GM04504 (cell line): ENCODE results near the gene DGKD.
A peak's percentile ranks its signal among the peaks of the same experiment; 100 is the strongest.

Source experiments
- DNase-seq: peaks from one replicate; pipeline ENCODE4 v3.0.0-alpha.2; 2012; ENCODE audit warnings: low read depth

Gene DGKD

DNA sequence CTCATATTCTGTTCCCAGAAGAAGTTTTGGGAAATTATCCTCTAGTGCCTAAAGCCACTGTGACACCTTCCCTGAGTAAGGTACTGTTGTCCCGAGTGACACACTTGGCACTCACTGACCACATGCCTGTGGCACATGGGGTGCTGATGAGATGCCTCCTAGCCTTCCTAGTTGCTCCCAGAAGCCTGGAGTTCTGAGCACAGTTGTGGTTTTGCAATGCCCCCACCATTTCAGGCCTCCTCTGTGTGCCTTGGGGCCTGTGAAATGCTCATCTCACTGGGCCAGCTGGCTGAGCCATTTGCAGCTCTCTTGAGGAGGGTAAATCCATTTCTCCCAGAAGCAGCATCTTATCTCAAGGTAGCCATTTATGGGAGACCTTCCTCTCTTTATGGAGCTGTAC, 91.8 kb downstream of the DGKD start:
- no peak for DNase-seq

DNA sequence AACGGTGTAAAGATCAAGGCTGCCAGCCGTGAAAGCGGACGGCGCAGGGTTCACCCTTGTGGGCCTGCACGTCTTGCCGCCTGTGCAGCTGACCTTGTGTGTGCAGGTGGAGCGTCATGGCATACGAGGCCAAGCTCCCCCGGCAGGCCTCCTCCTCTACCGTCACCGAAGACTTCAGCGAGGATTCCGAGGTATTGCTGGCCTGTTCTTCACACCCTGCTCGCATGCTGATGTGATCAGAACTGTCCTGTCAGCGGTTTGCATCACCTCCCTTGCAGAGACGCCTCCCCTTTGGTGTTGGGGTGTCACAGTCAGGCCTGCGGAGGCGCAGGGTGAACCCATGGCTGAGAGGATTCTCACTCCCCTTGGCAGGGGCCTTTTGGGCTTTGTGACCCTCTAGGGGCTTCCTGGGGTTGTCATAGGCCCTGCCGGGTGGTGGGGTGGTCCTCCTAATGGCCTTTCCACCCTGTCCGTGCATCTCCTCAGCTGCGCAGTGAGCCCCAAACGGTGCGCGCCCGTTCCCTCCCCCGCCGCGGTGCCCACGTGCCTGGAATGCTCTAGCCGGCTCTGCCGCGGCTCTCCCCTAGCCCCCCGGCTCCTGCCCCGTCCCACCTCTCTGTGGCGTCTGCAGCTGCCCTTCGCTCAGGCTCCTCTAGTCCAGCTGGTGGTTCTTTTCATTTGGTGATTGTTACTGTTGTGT, 92.5 kb downstream of the DGKD start:
- DNase-seq: no peak

DNA sequence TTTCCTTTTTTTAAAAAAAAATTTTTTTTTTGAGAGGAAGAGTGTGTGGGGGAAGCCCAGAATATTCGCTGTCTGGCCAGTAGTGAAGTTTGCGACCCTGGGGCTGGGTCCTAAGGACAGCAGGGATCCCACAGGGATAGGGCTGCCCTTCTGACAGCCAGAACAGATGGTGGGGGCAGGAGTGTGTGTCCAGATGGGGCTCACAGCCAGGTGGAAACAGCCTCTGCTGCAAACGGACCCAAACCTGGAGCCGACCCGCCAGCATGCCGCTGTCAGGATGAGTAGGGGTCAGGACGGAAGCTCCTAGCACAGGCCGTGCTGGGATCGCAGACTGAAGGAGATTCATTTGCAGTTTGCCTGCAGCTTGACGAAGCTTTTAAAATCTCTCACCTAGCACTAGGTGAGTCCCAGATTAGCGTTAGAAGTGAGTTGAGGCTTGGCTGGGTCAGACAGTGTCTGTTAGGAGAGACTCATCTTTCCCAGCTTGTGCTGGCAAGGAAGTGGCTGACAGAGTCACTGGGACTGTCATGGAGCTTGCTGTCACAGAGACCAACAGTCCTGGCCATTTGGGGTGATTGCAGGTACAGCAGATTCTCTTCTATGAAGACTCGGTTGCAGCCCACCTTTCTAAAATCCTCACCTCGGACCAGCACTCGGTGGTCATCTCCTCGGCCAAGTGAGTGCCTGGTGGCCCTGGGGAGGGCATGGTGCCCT, 93.4 kb downstream of the DGKD start:
- no peak for DNase-seq

DNA sequence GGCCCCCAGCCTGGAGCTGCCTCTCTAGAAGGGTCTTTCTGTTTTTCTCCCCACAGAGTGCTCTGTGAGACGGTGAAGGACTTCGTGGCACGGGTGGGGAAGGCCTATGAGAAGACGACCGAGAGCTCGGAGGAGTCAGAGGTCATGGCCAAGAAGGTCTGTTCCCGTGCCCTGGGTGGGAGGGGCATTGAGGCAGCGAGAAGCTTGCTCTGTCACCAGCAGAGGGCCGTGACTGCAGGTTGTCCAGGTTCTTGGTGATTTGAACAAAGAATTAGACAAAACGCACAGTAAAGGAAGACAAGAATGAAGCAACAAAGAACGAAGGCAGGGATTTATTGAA, 93.9 kb downstream of the DGKD start:
- DNase-seq: no peak

DNA sequence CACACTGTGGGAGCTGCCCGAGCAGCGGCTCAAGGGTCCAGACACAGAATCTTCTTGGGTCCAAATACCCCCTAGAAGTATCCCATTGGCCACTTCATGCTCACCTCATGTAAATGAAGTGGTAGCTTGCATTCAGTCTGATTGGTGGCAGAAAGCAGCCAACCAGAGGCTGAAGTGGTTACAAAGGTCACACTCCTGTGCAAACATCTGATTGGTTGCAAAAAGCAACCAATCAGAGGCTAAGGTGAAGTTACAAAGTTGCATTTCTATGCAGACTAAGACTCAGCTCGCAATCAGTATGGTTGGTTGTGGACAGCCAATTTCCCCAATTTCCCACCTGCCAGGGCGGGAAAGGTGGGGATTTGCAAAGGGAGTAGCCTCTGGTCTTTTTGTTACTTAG, 94.3 kb downstream of the DGKD start:
- no peak for DNase-seq

DNA sequence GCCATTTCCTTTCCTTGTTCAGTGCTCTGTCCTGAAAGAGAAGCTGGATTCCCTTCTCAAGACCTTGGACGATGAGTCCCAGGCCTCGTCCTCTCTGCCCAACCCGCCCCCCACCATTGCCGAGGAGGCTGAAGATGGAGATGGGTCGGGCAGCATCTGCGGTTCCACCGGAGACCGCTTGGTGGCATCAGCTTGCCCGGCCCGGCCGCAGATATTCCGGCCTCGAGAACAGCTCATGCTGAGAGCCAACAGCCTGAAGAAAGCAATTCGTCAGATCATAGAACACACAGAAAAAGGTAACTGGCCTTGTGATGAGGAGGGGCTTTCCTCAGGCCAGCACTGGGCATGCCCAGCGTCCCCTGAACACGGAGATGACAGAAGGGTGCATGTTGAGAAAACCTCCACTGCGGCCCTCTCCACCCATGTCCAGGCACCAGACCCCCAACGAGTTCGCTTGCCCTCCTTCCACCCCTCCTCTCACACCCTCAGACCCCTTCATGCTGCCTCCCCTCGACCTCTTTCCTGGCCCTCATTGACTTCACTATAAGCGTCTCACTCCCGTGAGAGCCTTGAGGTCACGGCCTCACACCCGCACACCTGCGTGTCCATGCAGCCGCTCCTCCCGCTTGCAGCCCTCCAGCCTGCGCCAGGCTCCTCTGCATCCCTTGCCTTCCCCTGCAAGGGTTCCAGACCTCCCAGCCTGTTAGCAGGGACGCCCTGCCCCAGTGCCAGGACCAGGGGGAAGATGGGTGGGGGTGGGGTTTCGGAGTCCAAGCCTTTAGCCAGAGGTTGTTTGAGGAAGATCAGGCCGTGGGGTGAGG, 95.0 kb downstream of the DGKD start:
- DNase-seq: peak; percentile 24

DNA sequence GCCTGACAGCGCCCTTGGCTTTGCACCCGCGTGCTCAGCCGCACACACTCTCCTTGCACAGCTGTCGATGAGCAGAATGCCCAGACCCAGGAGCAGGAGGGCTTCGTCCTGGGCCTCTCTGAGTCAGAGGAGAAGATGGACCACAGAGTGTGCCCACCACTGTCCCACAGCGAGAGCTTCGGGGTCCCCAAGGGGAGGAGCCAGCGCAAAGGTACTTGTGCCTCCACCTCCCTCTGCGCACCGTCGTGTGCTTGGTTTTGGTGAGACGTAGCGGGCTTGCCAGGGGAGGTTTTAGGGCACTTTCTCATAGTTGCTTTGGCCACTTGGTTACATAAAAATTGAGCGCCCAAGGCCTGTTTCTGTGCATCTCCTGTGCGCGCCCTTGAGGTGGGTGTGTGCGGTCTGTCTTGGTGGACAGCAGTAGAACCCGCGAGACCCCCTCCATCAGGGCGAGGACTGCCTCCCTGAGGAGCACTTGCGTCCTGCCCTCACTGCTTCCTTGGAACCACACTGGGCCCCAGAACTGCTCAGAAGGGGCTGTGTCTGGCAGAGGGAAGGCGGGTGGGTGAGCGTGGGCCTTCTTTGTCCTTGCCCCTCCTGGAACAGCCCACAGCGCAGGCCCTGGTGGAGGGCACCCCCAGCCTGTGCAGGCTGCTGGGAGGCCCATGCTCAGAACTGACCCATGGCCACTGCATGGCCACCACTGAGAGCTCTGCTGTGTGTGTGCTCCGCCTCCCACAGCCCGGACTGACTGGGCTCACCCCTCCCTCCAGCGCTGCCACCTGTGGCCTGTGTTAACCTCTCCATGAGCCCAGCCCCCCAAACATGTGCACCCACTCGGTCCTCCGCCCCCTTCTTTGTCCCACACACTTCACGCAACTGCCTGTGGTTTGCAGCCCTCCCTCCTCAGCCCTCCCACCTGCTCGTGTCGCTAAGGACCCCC, 95.9 kb downstream of the DGKD start:
- no peak for DNase-seq

DNA sequence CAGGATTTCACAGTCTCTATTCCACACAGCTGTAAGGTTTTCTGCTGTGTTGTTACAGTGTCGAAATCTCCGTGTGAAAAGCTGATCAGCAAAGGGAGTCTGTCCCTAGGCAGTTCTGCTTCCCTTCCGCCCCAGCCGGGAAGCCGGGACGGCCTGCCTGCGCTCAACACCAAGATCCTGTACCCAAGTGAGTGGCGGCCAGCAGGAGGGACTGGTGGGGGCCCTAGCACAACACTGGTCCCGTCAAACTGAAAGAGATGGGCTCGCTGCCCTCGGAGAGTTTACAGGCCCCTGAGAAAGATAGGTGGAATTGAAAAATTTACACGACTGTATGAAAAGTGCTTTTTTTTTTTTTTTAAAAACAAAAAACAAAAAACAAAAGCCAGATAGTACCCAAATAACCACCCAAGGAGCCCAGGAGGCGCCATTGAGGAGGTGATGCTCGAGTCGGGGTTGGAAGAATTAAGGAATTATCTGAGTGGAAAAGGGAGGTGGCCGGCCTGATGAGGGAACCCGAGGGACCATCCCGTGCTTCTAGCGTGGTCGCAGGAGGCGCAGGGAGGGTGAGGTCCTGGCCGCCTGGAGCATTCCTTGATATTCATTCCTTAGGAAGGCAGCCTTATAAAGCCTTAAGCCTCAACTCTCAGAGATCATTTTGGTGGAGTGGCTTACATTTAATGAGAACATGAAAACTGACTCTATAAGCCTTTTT, 96.7 kb downstream of the DGKD start:
- no peak for DNase-seq

DNA sequence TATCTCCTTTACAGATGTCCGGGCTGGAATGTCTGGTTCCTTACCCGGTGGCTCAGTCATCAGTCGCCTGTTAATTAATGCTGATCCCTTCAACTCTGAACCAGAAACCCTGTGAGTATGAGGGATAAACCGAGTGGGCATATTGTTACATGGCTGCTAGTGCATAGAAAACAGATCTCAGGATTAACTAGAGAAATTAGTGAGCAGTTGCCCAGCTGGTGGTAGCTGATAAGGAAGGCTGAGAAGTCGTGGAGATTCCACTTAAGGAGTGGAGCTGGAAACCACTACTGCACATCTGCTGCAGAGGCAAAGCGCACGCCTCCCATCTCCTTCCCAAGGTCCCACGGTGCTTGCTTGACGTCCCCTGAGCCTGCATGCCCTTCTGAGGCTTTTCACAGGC, 97.7 kb downstream of the DGKD start:
- no peak for DNase-seq

DNA sequence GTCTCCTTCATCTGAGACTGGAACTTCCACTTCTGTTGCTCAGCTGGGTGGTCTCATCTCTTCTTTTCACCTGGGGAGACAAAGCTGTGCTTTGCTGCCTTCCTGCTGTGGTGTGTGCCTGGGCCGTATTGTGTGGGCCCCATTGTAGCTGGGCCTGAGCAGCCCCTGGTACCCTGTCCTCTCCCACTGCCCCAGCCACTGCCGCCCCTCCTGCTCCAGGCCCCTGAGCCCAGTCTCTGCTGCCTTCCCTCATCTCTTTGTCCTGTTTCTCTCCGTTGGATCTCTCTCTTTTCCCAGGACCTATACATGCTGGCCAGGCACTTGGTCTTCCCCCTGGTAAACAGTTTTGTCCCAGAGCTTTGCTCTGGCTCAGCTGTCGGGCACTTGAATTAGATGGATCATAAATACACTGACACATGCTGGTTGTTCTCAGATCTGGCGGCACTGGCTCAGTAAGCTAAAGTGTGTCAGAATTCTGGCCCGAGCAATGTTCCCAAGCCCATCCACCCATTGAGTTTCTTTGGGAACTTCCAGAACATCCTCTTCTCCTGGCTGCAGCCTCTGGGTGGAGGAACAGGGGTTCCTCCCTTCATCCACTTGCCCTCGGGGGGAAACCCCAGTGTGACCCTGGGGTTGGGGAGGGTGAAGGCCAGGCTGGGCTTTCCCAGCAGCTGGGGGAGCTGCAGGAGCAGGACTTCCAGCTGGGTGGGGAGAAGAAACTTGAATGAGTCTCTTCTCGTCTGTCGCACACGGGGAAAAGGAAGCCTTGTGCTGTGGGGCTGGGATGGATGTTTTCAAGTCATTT, 99.0 kb downstream of the DGKD start:
- DNase-seq: no peak

DNA sequence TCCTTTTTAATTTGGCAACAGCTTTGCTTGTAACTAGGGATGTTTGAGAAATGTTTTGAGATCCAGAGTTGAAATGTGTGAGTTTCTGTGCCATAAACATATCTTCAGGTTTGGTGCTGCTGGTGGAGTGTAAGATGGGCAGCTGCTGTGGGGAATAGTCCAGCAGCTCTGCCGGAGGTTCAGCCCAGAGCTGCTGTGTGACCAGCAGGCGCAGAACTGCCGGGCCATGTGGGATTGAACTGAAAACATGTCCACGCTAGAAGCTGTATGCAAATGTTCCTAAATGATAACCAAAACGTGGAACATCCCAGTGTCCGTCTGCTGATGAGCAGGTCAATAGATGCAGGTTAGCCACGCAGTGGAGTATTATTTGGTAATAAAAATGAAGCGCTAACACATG, 99.6 kb downstream of the DGKD start:
- DNase-seq: no peak

DNA sequence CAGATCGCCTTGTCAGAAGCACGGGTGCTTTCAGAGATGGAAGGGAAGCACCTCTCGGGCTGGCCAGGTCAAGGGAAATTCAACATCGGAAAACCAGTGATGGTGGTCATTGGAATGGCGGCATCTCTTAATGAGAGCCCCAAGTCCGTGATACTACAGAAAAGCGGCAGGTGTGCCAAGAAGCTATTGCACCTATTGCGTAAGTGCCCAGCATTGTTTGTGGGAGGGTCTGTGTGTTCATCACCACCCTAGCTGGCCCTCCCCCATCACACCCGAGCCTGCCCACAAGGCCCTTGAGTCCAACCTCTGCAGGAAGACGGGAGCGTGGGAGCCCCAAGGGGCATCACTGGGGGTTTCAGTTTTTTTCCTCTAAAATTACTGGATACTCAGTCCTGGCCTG, 100.7 kb downstream of the DGKD start:
- no peak for DNase-seq

DNA sequence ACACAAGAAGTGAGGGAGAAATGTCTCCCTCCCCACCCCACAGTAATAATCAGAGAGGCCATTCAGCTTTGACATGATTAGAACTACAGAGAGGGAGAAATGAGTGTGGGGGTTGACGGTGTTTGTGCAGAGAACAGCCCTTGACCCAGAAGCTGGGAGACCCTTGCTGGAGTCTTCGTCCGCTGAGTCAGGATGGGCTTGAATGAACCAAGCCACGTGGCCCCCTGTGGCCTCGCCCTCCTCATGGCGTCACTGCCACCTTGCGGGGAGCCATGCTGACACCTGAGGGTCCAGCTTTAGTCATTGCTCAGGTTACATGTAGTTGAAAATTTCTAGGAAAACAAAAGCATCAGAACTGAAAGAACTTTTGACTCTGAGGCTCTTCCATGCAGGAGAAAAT, 101.2 kb downstream of the DGKD start:
- DNase-seq: no peak

DNA sequence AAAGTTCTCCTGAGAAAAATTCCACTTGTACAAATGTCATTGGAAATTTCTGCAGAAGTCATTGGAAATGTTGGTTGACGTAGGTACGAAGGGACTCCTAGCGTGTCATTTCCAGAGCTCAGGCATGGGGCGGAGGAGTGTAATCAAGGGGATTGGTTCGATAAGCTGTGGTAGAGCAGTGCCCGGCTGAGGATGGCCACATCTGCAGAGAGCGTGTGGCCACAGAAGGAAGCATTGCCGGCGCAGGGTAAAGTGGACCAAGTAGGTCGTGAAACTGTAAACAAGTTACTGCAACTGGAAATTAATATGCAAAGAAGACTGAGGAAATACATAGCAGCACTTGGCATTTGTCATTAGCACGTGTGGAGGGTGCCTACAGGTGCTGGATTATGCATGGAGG, 101.8 kb downstream of the DGKD start:
- DNase-seq: no peak

DNA sequence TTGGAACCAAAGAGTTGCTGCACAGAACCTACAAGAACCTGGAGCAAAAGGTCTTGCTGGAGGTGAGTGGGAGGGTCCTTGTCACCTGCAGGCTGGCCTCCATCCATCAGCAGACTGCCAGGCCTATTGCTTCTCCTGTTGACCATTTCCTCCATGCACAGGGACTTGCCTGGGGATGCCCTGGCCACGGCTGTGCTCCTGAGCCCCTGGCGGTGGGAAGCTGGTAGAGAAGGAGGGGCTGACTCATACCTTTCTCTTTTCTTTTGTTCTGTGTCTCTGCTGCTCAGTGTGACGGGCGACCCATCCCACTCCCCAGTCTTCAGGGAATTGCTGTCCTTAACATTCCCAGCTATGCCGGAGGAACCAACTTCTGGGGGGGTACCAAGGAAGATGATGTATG, 102.6 kb downstream of the DGKD start:
- no peak for DNase-seq

DNA sequence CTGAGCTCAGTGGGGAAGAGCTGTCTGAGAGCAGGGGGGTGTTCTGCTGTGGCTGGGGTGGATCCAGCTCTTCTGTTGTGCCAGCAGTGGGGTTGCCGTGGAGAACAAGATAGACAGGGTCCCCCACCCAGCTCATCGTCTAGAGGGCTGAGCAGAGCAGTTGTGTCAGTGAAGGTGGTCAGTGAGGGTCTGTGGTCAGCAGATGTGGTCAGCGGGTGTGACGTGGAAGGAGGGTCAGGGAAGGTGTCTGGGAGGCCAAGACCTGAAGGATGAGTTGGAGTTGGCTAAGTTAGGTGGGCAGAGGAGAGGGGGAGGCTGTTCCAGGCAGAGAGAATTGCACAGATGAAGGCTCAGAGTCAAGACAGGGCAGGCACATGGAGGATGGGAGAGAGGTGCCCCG, 103.1 kb downstream of the DGKD start:
- DNase-seq: no peak

DNA sequence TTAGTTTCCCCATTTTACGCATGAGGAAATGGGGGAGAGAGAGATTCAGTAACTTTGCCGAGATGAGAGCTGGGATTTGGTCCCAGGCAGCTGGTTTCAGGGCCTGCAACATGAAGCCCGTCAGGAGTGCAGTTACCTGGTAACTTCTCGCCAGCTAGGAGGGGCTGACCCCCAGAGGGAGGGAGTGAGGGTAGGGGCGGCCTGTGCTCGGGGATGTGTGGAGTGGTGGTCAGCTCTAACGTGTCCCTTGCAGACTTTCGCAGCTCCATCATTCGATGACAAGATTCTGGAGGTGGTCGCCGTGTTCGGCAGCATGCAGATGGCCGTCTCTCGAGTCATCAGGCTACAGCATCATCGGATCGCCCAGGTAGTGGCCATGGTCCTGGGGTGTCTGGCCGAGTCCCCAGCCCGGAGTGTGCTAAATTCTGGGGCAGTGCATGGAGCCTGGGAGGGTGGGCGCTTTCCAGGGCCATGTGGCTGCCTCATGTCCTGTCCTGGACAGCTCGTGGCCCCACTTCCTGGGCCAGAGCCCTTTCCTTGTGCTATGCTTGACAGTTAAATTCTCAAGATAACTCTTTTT, 103.8 kb downstream of the DGKD start:
- DNase-seq: no peak

DNA sequence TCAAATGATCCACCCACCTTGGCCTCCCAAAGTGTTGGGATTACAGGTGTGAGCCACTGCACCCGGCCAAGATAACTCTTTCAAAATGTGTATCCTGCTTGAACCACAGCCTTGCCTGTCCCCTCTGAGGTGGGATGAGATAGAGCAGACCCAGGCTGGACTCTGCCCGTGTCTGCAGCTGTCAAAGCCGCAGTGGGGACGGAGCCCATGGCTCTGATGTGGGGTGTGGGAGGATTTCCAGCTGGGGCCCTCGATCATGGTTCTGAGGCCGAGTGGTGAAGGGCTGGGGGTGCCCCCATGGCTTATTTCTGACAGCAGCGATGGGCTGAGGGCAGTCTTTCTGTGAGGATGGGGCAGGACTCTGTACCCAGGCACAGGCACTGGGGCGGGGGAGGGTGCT, 104.5 kb downstream of the DGKD start:
- DNase-seq: no peak

DNA sequence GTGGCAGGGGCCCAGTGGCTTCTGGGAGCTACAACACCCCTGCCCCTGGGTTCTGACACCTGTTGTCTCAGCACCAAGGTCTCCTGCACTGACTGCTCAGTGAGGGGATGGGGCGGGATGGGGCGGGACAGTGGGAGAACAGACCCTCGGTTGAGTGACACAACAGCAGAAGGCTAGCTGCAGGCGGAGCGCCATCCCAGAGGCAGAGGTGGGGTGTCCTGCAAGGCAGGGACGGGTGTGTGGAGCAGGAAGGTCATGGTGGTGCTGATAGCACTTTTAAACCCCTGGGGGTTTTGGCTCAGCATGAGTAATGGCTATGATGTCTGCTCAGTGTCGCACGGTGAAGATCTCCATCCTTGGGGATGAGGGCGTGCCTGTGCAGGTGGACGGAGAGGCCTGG, 105.1 kb downstream of the DGKD start:
- no peak for DNase-seq

DNA sequence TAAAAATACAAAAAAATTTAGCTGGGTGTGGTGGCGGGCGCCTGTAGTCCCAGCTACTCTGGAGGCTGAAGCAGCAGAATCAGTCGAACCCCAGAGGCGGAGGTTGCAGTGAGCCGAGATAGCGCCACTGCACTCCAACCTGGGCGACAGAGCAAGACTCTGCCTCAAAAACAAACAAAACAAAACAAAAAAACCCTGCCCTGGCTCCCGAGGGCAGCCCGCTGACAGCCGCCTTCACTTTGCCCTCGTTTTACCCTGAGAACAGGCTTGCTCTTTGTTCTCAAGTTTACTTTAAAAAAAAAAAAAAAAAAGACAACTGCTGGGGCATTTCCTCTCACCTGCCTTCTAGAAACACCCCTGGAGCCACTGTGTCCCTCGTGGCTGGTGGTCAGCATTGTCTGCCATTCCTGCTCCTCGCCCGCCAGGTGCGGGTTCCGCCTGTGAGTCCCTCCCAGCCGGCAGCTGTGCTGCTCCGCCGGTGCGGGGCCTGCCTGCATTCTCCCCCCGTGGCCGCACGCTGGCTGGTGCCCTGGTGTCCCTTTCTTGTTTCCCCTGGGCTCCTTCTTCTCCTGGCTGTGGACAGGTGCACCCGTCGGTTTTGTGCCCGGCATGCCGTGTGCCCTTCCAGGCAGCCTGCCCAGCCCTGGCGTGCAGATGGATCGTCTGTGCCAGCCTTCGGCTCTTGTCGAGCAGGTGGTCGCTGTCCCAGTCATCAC, 106.6 kb downstream of the DGKD start:
- no peak for DNase-seq
